GM23248 (cell line): ENCODE results near the gene MAPK8IP1. TPM values are rescaled to one million over a fixed set of nuclear protein-coding genes. Genes with fewer than 3 reads are reported as not detected.

Experiments used
- DNase-seq: peaks from one replicate; pipeline ENCODE4 v3.0.0-alpha.2; 2015
- H2AFZ ChIP-seq: fragments of 200-600 bp; sonication (generic); 2 replicates; pipeline ENCODE4 v1.6.1; 2016; ENCODE audit warnings: antibody characterized with exemption
- H3F3A ChIP-seq: fragments of 200-600 bp; sonication (generic); 2 replicates; pipeline ENCODE4 v1.6.1; 2016; ENCODE audit warnings: mild to moderate bottlenecking, antibody characterized with exemption, mixed run types; ENCODE audit not compliant: insufficient read depth
- H3K27ac ChIP-seq: fragments of 200-600 bp; sonication (generic); 2 replicates; pipeline ENCODE4 v1.5.1; 2016; ENCODE audit warnings: mild to moderate bottlenecking
- H3K27me3 ChIP-seq: fragments of 200-600 bp; sonication (generic); replicated peaks from 2 replicates; pipeline ENCODE4 v1.6.1; 2016; ENCODE audit warnings: mild to moderate bottlenecking; ENCODE audit not compliant: insufficient read depth
- H3K36me3 ChIP-seq: fragments of 200-600 bp; sonication (generic); 2 replicates; pipeline ENCODE4 v1.6.1; 2016; ENCODE audit warnings: low read depth, mild to moderate bottlenecking
- H3K4me1 ChIP-seq: fragments of 200-600 bp; sonication (generic); 2 replicates; pipeline ENCODE4 v1.6.1; 2016; ENCODE audit warnings: mild to moderate bottlenecking; ENCODE audit not compliant: insufficient read depth
- H3K4me2 ChIP-seq: fragments of 200-600 bp; sonication (generic); one replicate; pipeline ENCODE4 v1.6.1; 2016; ENCODE audit warnings: mild to moderate bottlenecking; ENCODE audit not compliant: unreplicated experiment
- H3K4me3 ChIP-seq: fragments of 200-600 bp; sonication (generic); 2 replicates; pipeline ENCODE4 v1.5.1; 2016; ENCODE audit warnings: mild to moderate bottlenecking
- H3K79me2 ChIP-seq: fragments of 200-600 bp; sonication (generic); 2 replicates; pipeline ENCODE4 v1.6.1; 2016; ENCODE audit warnings: mild to moderate bottlenecking; ENCODE audit not compliant: insufficient read depth
- H3K9ac ChIP-seq: fragments of 200-600 bp; sonication (generic); 2 replicates; pipeline ENCODE4 v1.6.1; 2016; ENCODE audit warnings: mild to moderate bottlenecking
- H3K9me2 ChIP-seq: fragments of 200-600 bp; sonication (generic); 2 replicates; pipeline ENCODE4 v1.6.1; 2016; ENCODE audit warnings: mixed run types, mild to moderate bottlenecking, moderate library complexity; ENCODE audit not compliant: insufficient read depth
- H3K9me3 ChIP-seq: fragments of 200-600 bp; sonication (generic); one replicate; pipeline ENCODE4 v1.6.1; 2017; ENCODE audit warnings: low read depth
- H4K20me1 ChIP-seq: fragments of 200-600 bp; sonication (generic); 2 replicates; pipeline ENCODE4 v1.6.0; 2016; ENCODE audit not compliant: insufficient read depth
- EZH2 ChIP-seq: fragments of 200-600 bp; sonication (generic); IDR thresholded peaks from 2 replicates; pipeline ENCODE4 v1.6.1; 2018; ENCODE audit warnings: antibody characterized with exemption, mild to moderate bottlenecking; ENCODE audit not compliant: insufficient read depth, poor library complexity, severe bottlenecking
- EZH2phosphoT487 ChIP-seq: fragments of 200-600 bp; sonication (generic); IDR thresholded peaks from 2 replicates; pipeline ENCODE4 v1.6.1; 2018; ENCODE audit warnings: antibody characterized with exemption, moderate library complexity, mild to moderate bottlenecking, low read depth; ENCODE audit not compliant: insufficient read depth
- WGBS, 2 experiments: methylation state at CpG; one replicate each; pipeline ENCODE4 v1.1.6; 2015 to 2017; ENCODE audit warnings: low lambda C conversion rate in 2 of 2, low coverage in 1 of 2; ENCODE audit errors: missing lambda C conversion rate in 2 of 2; 5-methylcytosine and 5-hydroxymethylcytosine counted together
- in situ Hi-C: fragments of 300-500 bp; cut with MboI; formaldehyde crosslinking; loops from 2 replicates; pipeline ENCODE4 v1.15.0; 2020
- polyA plus RNA-seq: library from polyadenylated mRNA; unstranded; fragments of >200 nt; fragmentation: Nextera tagmentation; extraction: Ambion mirVana; gene quantifications from 2 replicates; pipeline ENCODE4 v1.2.1, GENCODE V29; 2016
- total RNA-seq: library from RNA; depleted of rRNA; stranded (reverse); fragments of >200 nt; shearing (Covaris generic); gene quantifications from 2 replicates; pipeline ENCODE4 v1.2.3, GENCODE V29; 2014

The MAPK8IP1 gene
- total and polyA plus RNA-seq, 2 experiments from 2014 or later: 1.8 to 9.5 TPM

GRCh38 chr11:45906096-45906682 lies 20.7 kb downstream of the MAPK8IP1 start:
- Histone ChIP-seq H3K9ac (no peak overlapping the region), H3K4me3 (no peak overlapping the region), H3K4me1 (no peaks in the 10 kb centered on the region), H3K79me2 (no peaks in the 10 kb centered on the region), H3K27ac (no peak overlapping the region), H3K4me2 (no peak overlapping the region), H3F3A (no peaks in the 10 kb centered on the region), H4K20me1 (no peaks in the 10 kb centered on the region), H3K9me3 (no peaks in the 10 kb centered on the region), H3K9me2 (no peaks in the 10 kb centered on the region), H2AFZ (no peak overlapping the region), H3K36me3 (no peaks in the 10 kb centered on the region), H3K27me3 (no peaks in the 10 kb centered on the region)
- in situ Hi-C loops: loop anchor here (10.0 kb wide), 1 partner anchor 61 kb away; the partner anchor contains the start of gene CRY2
- TF ChIP-seq EZH2 (no peak), EZH2phosphoT487 (no peak)
- 76 to 79% methylated on average over 18 to 19 of the region's 19 CpGs for WGBS, 2 experiments
- no peak for DNase-seq

DNA sequence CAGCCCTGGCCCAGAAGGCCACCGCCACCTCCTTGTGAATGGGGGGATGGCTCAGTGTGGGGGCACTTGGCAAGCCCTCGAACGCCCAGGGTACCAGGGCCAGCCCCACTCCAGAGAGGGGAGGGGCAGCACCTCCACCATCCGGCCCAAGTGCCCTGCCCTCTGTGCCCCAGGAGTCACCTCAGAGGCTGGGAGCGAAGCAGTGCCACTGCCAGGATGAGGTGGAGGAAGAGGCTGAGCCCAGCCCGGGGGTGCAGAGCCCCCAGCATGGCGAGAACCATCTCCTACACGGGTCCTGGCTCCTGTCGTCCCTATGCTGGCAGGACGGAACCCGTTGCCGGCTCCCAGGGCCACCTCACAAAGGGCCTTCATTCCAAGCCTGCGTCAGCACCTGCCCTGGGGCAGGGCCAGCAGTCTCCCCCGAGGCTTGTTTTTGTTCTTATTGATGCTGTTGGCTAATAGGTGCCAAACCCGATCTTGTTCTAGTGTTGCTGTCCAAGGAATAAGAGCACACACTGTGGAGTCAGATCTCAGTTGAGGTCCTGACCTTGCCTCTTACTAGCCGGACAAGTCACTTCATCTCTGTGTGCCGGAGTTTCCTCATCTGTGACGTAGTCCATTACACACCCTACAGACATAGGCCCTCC lies 21.6 kb downstream of the MAPK8IP1 start, which contains the start of gene FREY1:
Gene FREY1 (minus strand): TSS at position 307 of the 647 bp plus-strand sequence. CDS start 26 bp downstream, at position 281.
- no peak within 1 kb of the TSS for H3K4me2 ChIP-seq
- in situ Hi-C loops: loop anchor here (10.0 kb wide), 1 partner anchor 62 kb away; the partner anchor contains the start of gene CRY2
- H3K4me1 ChIP-seq: no peaks in the 10 kb centered on the region
- 66 to 70% methylated on average over 18 of the region's 18 CpGs for WGBS, 2 experiments
- no peaks in the 10 kb centered on the region for H3K79me2 ChIP-seq
- no peak for TF ChIP-seq EZH2
- no peak for TF ChIP-seq EZH2phosphoT487
- H3K9me2 ChIP-seq: no peaks in the 10 kb centered on the region
- H3K4me3 ChIP-seq: no peak within 1 kb of the TSS
- H4K20me1 ChIP-seq: no peaks in the 10 kb centered on the region
- H2AFZ ChIP-seq: no peak within 1 kb of the TSS
- no peaks in the 10 kb centered on the region for H3K27me3 ChIP-seq
- no peaks in the 10 kb centered on the region for H3K36me3 ChIP-seq
- H3K9ac ChIP-seq: no peak within 1 kb of the TSS
- DNase-seq: peak; percentile 19
- no peak within 1 kb of the TSS for H3K27ac ChIP-seq
- H3K9me3 ChIP-seq: no peaks in the 10 kb centered on the region
- no peaks in the 10 kb centered on the region for H3F3A ChIP-seq

- H3K79me2 ChIP-seq: no peaks in the 10 kb centered on the region
- H3K9me2 ChIP-seq: no peaks in the 10 kb centered on the region
- no peaks in the 10 kb centered on the region for H3K9me3 ChIP-seq
- no peaks in the 10 kb centered on the region for H3F3A ChIP-seq
- no peak overlapping the region for H2AFZ ChIP-seq
- no peak for TF ChIP-seq EZH2phosphoT487
- no peak for TF ChIP-seq EZH2
- H3K36me3 ChIP-seq: no peaks in the 10 kb centered on the region
- DNase-seq: no peak
- H4K20me1 ChIP-seq: no peaks in the 10 kb centered on the region
- no peak overlapping the region for H3K4me3 ChIP-seq
- H3K4me2 ChIP-seq: no peak overlapping the region
- no peaks in the 10 kb centered on the region for H3K4me1 ChIP-seq
- H3K27me3 ChIP-seq: no peaks in the 10 kb centered on the region
- no peak overlapping the region for H3K9ac ChIP-seq
- WGBS, 2 experiments: 75 to 76% methylated on average over 8 of the region's 8 CpGs
- no peak overlapping the region for H3K27ac ChIP-seq
- in situ Hi-C loops: loop anchor here (10.0 kb wide), 1 partner anchor 63 kb away; the partner anchor contains the start of gene CRY2
These were observed 22.5 kb downstream of the MAPK8IP1 start for GRCh38 chr11:45907911-45908370.

DNA sequence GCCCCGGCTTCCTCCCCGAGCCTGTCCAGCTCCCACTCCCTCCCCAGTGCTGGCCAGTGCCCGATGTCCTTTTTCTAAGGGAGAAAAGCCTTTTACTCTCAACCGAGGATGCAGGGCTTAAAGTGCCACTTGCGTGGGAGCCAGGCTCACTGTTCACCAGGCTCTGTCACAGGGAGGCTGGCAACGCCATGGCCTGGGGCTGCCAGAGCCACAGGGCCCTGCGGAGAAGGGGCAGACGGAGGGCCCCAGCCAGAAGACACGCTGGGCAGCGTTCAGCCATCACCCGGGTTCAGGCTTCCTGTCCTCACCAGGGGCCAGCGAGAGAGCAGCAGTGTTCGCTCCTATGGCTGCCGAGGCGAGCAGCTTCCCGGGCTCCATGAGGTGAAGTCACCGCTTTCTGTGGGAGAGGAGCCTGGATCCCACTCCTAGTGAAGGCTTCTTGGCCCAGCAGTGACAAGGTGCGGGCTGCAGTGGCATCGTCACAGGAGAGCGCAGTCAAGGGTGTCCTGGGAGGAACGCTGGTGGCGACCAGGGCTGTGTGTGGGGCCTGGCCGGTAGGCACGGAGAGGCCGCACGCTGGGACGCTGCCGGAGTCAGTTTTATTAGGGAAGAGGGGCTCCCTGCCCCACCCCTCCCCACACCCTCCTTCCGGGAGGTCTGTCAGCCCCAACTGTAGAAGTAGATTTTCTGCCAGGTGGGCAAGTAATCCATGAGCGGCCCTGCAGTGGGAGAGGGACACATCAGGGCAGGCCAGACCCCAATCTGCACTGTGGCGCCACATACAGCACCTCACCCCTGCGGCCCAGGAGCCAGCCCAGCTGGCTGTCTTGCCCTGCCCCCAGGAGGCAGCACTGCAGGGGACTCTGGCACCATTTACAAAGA lies 24.4 kb downstream of the MAPK8IP1 start:
- H3K9me3 ChIP-seq: no peaks in the 10 kb centered on the region
- in situ Hi-C loops: loop anchor here (10.0 kb wide), 1 partner anchor 65 kb away; the partner anchor contains the start of gene CRY2
- no peaks in the 10 kb centered on the region for H3K27me3 ChIP-seq
- H3K9ac ChIP-seq: no peak overlapping the region
- H3K36me3 ChIP-seq: no peaks in the 10 kb centered on the region; the same call in 1 of the 2 replicates
- H3K4me3 ChIP-seq: no peak overlapping the region
- no peak overlapping the region for H3K4me2 ChIP-seq
- 82% methylated on average over 29 to 32 of the region's 32 CpGs for WGBS, 2 experiments
- no peak overlapping the region for H2AFZ ChIP-seq
- H3K79me2 ChIP-seq: no peaks in the 10 kb centered on the region
- no peak for TF ChIP-seq EZH2
- TF ChIP-seq EZH2phosphoT487: no peak
- H3F3A ChIP-seq: no peaks in the 10 kb centered on the region
- no peaks in the 10 kb centered on the region for H3K4me1 ChIP-seq
- no peak overlapping the region for H3K27ac ChIP-seq
- H3K9me2 ChIP-seq: no peaks in the 10 kb centered on the region
- no peak for DNase-seq
- no peaks in the 10 kb centered on the region for H4K20me1 ChIP-seq
